ENCODE data around the gene IMMP2L. TPM values are rescaled to one million over a fixed set of nuclear protein-coding genes. Genes with fewer than 3 reads are reported as not detected.
"Not testable (repeated sequence)": the region's sequence is repeated elsewhere in the genome, so short reads cannot be mapped to it uniquely, and the experiment has no call there.

Gene IMMP2L
- polyA plus RNA-seq, 1 donor (not counting 4 experiments of a cell fraction or from before 2014, with no cell fraction given) = 14.1 TPM

GRCh38 chr7:111074071-111074747 lies 488.1 kb downstream of the IMMP2L start:
- no peaks in the 10 kb centered on the region for H3K9me1 ChIP-seq (ENCODE audit: control insufficient read depth, extremely low read depth, insufficient read depth, low read length)
- H2AFZ ChIP-seq (ENCODE audit: control insufficient read depth, low read length) = no peak overlapping the region
- H3K36me3 ChIP-seq (ENCODE audit: control insufficient read depth in 2 of 2, extremely low read depth in 1 of 2, insufficient read depth in 2 of 2, low read length in 2 of 2) = no peaks in the 10 kb centered on the region
- dilution Hi-C loops (cut with MboI; ENCODE audit: extremely low pct_ligation_motif_present, low sequenced_read_pairs) = no loop called here
- no peak overlapping the region for H3K27ac ChIP-seq (ENCODE audit: control insufficient read depth, insufficient read depth, low read length)
- no peak for DNase-seq (ENCODE audit: low read depth, low spot score)
- H3K4me1 ChIP-seq (ENCODE audit: control insufficient read depth, extremely low read depth, insufficient read depth, low read length) = peaks cover 7% of the 10 kb centered on the region
- no peak overlapping the region for H3K4me2 ChIP-seq (ENCODE audit: control insufficient read depth, extremely low read depth, insufficient read depth, low read depth, low read length)
- peak; percentile 57 for FAIRE-seq
- H4K20me1 ChIP-seq (ENCODE audit: control insufficient read depth, extremely low read depth, insufficient read depth, low read length) = no peaks in the 10 kb centered on the region
- TF ChIP-seq CTCF (optimal IDR thresholded peaks at IDR 0.05 in 1 of 3, IDR thresholded peaks at IDR 0.05 in 1 of 3, conservative IDR thresholded peaks at IDR 0.05 in 1 of 3; ENCODE audit: extremely low read depth in 1 of 3, insufficient read depth in 2 of 3, low read length in 3 of 3) (no peak), EZH2 (IDR thresholded peaks at IDR 0.05; ENCODE audit: low read length) (no peak)
- no peak overlapping the region for H3K4me3 ChIP-seq (ENCODE audit: control insufficient read depth in 2 of 3, extremely low read depth in 1 of 3, insufficient read depth in 2 of 3, low read depth in 1 of 3, low read length in 3 of 3)
- H3K79me2 ChIP-seq (ENCODE audit: control insufficient read depth, insufficient read depth, low read length) = no peaks in the 10 kb centered on the region
- no peaks in the 10 kb centered on the region for H3K9me3 ChIP-seq (ENCODE audit: control insufficient read depth, low read depth, low read length)
- no peaks in the 10 kb centered on the region for H3K27me3 ChIP-seq (ENCODE audit: control insufficient read depth, extremely low read depth, insufficient read depth, low read length)
- no peak overlapping the region for H3K9ac ChIP-seq (ENCODE audit: control insufficient read depth, extremely low read depth, insufficient read depth, low read length)

GRCh38 chr7:111072658-111073057 lies 489.6 kb downstream of the IMMP2L start:
- H3K4me3 ChIP-seq (ENCODE audit: control insufficient read depth in 2 of 3, extremely low read depth in 1 of 3, insufficient read depth in 2 of 3, low read depth in 1 of 3, low read length in 3 of 3); H3K79me2 ChIP-seq (ENCODE audit: control insufficient read depth, insufficient read depth, low read length); H2AFZ ChIP-seq (ENCODE audit: control insufficient read depth, low read length); DNase-seq (ENCODE audit: low read depth, low spot score); H3K9me1 ChIP-seq (ENCODE audit: control insufficient read depth, extremely low read depth, insufficient read depth, low read length); H3K4me1 ChIP-seq (ENCODE audit: control insufficient read depth, extremely low read depth, insufficient read depth, low read length); H3K4me2 ChIP-seq (ENCODE audit: control insufficient read depth, extremely low read depth, insufficient read depth, low read depth, low read length); H4K20me1 ChIP-seq (ENCODE audit: control insufficient read depth, extremely low read depth, insufficient read depth, low read length); dilution Hi-C loops (cut with MboI; ENCODE audit: extremely low pct_ligation_motif_present, low sequenced_read_pairs); H3K27ac ChIP-seq (ENCODE audit: control insufficient read depth, insufficient read depth, low read length); FAIRE-seq; H3K9me3 ChIP-seq (ENCODE audit: control insufficient read depth, low read depth, low read length); H3K36me3 ChIP-seq (ENCODE audit: control insufficient read depth in 2 of 2, extremely low read depth in 1 of 2, insufficient read depth in 2 of 2, low read length in 2 of 2); H3K9ac ChIP-seq (ENCODE audit: control insufficient read depth, extremely low read depth, insufficient read depth, low read length); H3K27me3 ChIP-seq (ENCODE audit: control insufficient read depth, extremely low read depth, insufficient read depth, low read length): not testable (repeated sequence)

GRCh38 chr7:111071556-111071955 lies 490.7 kb downstream of the IMMP2L start:
- no peak overlapping the region for H3K9ac ChIP-seq (ENCODE audit: control insufficient read depth, extremely low read depth, insufficient read depth, low read length)
- no peak overlapping the region for H3K4me3 ChIP-seq (ENCODE audit: control insufficient read depth in 2 of 3, extremely low read depth in 1 of 3, insufficient read depth in 2 of 3, low read depth in 1 of 3, low read length in 3 of 3)
- H3K4me2 ChIP-seq (ENCODE audit: control insufficient read depth, extremely low read depth, insufficient read depth, low read depth, low read length) = no peak overlapping the region
- dilution Hi-C loops (cut with MboI; ENCODE audit: extremely low pct_ligation_motif_present, low sequenced_read_pairs) = no loop called here
- TF ChIP-seq EZH2 (IDR thresholded peaks at IDR 0.05; ENCODE audit: low read length) = no peak
- no peak for FAIRE-seq
- H3K27ac ChIP-seq (ENCODE audit: control insufficient read depth, insufficient read depth, low read length) = no peak overlapping the region
- no peaks in the 10 kb centered on the region for H3K27me3 ChIP-seq (ENCODE audit: control insufficient read depth, extremely low read depth, insufficient read depth, low read length)
- no peaks in the 10 kb centered on the region for H3K36me3 ChIP-seq (ENCODE audit: control insufficient read depth in 2 of 2, extremely low read depth in 1 of 2, insufficient read depth in 2 of 2, low read length in 2 of 2)
- peaks cover 7% of the 10 kb centered on the region for H3K4me1 ChIP-seq (ENCODE audit: control insufficient read depth, extremely low read depth, insufficient read depth, low read length)
- H3K79me2 ChIP-seq (ENCODE audit: control insufficient read depth, insufficient read depth, low read length) = no peaks in the 10 kb centered on the region
- no peaks in the 10 kb centered on the region for H3K9me3 ChIP-seq (ENCODE audit: control insufficient read depth, low read depth, low read length)
- H3K9me1 ChIP-seq (ENCODE audit: control insufficient read depth, extremely low read depth, insufficient read depth, low read length) = no peaks in the 10 kb centered on the region
- no peak overlapping the region for H2AFZ ChIP-seq (ENCODE audit: control insufficient read depth, low read length)
- H4K20me1 ChIP-seq (ENCODE audit: control insufficient read depth, extremely low read depth, insufficient read depth, low read length) = no peaks in the 10 kb centered on the region
- no peak for DNase-seq (ENCODE audit: low read depth, low spot score)

Measured in keratinocyte (primary cell).